HepG2 (cell line): ENCODE data around the gene RNF149. TPM values are rescaled to one million over a fixed set of nuclear protein-coding genes. Genes with fewer than 3 reads are reported as not detected.

Experiments used
- DRAP1 ChIP-seq: IDR thresholded peaks from 2 replicates; pipeline ENCODE4 v1.6.1; 2016; ENCODE audit warnings: missing genetic modification reagents, missing compliant biosample characterization
- KMT2A ChIP-seq: sonication (generic); formaldehyde crosslinking; IDR thresholded peaks from 2 replicates; pipeline ENCODE4 v1.4.0; 2020; ENCODE audit warnings: missing genetic modification reagents
- MIER3 ChIP-seq: IDR thresholded peaks from 2 replicates; pipeline ENCODE4 v1.6.1; 2016; ENCODE audit warnings: missing compliant biosample characterization, borderline replicate concordance
- MYC ChIP-seq: sonication (generic); formaldehyde crosslinking; IDR thresholded peaks from 2 replicates; pipeline ENCODE4 v1.9.0; 2021; ENCODE audit warnings: missing genetic modification reagents, borderline replicate concordance
- PAWR ChIP-seq: sonication (generic); formaldehyde crosslinking; IDR thresholded peaks from 2 replicates; pipeline ENCODE4 v1.4.0; 2020; ENCODE audit warnings: missing genetic modification reagents, mild to moderate bottlenecking, borderline replicate concordance
- PTBP1 ChIP-seq: fragments of 200-400 bp; formaldehyde crosslinking; IDR thresholded peaks from 2 replicates; pipeline ENCODE4 v1.6.1; 2018; ENCODE audit warnings: low read length, low read depth; ENCODE audit not compliant: poor library complexity, severe bottlenecking
- SMAD9 ChIP-seq: sonication (generic); formaldehyde crosslinking; IDR thresholded peaks from 2 replicates; pipeline ENCODE4 v1.5.1; 2020; ENCODE audit warnings: mild to moderate bottlenecking, missing genetic modification reagents
- SOX5 ChIP-seq: IDR thresholded peaks from 2 replicates; pipeline ENCODE4 v1.6.1; 2016; ENCODE audit warnings: borderline replicate concordance
- THAP11 ChIP-seq: IDR thresholded peaks from 2 replicates; pipeline ENCODE4 v1.6.1; 2016; ENCODE audit warnings: missing biosample characterization, missing genetic modification reagents
- ZBTB38 ChIP-seq: sonication (generic); formaldehyde crosslinking; IDR thresholded peaks from 2 replicates; pipeline ENCODE4 v1.5.1; 2020; ENCODE audit warnings: mild to moderate bottlenecking, missing genetic modification reagents
- ZBTB49 ChIP-seq: sonication (generic); formaldehyde crosslinking; IDR thresholded peaks from 2 replicates; pipeline ENCODE4 v1.4.0; 2020; ENCODE audit warnings: missing genetic modification reagents, borderline replicate concordance
- ZFP36L1 ChIP-seq: sonication (generic); formaldehyde crosslinking; IDR thresholded peaks from 2 replicates; pipeline ENCODE4 v1.8.0; 2022; ENCODE audit warnings: mild to moderate bottlenecking, missing genetic modification reagents, moderate library complexity
- ZFP62 ChIP-seq: sonication (generic); formaldehyde crosslinking; IDR thresholded peaks from 2 replicates; pipeline ENCODE4 v1.4.0; 2020; ENCODE audit warnings: missing genetic modification reagents
- ZIK1 ChIP-seq: sonication (generic); formaldehyde crosslinking; IDR thresholded peaks from 2 replicates; pipeline ENCODE4 v1.5.0; 2020; ENCODE audit warnings: mild to moderate bottlenecking, low read depth, missing genetic modification reagents, borderline replicate concordance
- ZKSCAN8 ChIP-seq: IDR thresholded peaks from 2 replicates; pipeline ENCODE4 v1.6.1; 2016; ENCODE audit warnings: borderline replicate concordance, missing genetic modification reagents, missing compliant biosample characterization
- ZNF230 ChIP-seq: sonication (generic); formaldehyde crosslinking; IDR thresholded peaks from 2 replicates; pipeline ENCODE4 v1.4.0; 2020; ENCODE audit warnings: mild to moderate bottlenecking, missing genetic modification reagents
- ZNF281 ChIP-seq: sonication (generic); formaldehyde crosslinking; IDR thresholded peaks from 2 replicates; pipeline ENCODE4 v1.4.0; 2020; ENCODE audit warnings: missing genetic modification reagents, borderline replicate concordance
- ZNF292 ChIP-seq: sonication (generic); formaldehyde crosslinking; IDR thresholded peaks from 2 replicates; pipeline ENCODE4 v1.8.1; 2022; ENCODE audit warnings: mild to moderate bottlenecking, low read depth, missing genetic modification reagents, borderline replicate concordance
- ZNF30 ChIP-seq: sonication (generic); formaldehyde crosslinking; IDR thresholded peaks from 2 replicates; pipeline ENCODE4 v1.5.0; 2020; ENCODE audit warnings: mild to moderate bottlenecking, missing genetic modification reagents
- ZNF329 ChIP-seq: sonication (generic); formaldehyde crosslinking; IDR thresholded peaks from 2 replicates; pipeline ENCODE4 v1.9.0; 2021; ENCODE audit warnings: low read depth, mild to moderate bottlenecking, missing genetic modification reagents
- ZNF547 ChIP-seq: sonication (generic); formaldehyde crosslinking; IDR thresholded peaks from 2 replicates; pipeline ENCODE4 v1.5.1; 2020; ENCODE audit warnings: mild to moderate bottlenecking, missing genetic modification reagents
- ZNF710 ChIP-seq: sonication (generic); formaldehyde crosslinking; IDR thresholded peaks from 2 replicates; pipeline ENCODE4 v1.5.0; 2020; ENCODE audit warnings: mild to moderate bottlenecking, missing genetic modification reagents, borderline replicate concordance
- ZSCAN22 ChIP-seq: sonication (generic); formaldehyde crosslinking; IDR thresholded peaks from 2 replicates; pipeline ENCODE4 v1.4.0; 2020; ENCODE audit warnings: mild to moderate bottlenecking, missing genetic modification reagents
- polyA plus RNA-seq, 8 experiments: library from polyadenylated mRNA; depleted of rRNA in 3 of 8; stranded (reverse) in 7 of 8; unstranded in 1 of 8; fragments of >200 nt; fragmentation: Illumina TruSeq in 4 of 8; extraction: Trizol in 4 of 8; gene quantifications; 2 replicates each; pipeline versions ENCODE4 v1.2.1 to v1.2.3, GENCODE V29; 2011 to 2016; ENCODE audit warnings: low read depth in 4 of 8, missing spikeins in 1 of 8, mixed read lengths in 1 of 8; ENCODE audit not compliant: insufficient read depth in 1 of 8
- total RNA-seq, 5 experiments: library from RNA; depleted of rRNA; stranded (reverse); fragments of >200 nt; fragmentation: Illumina TruSeq; extraction: Trizol; gene quantifications; 2 replicates each; pipeline ENCODE4 v1.2.3, GENCODE V29; 2016; ENCODE audit warnings: low read depth in 1 of 5

The RNF149 gene
- total and polyA plus RNA-seq, 2 of the 13 experiments (the other 11 are each of a cell fraction or from before 2014, with no cell fraction given), result 87.6 to 109 TPM

- TF ChIP-seq ZNF281 (CRISPR knock-in tag) (peak; percentile 32; the same call in 1 of the 2 replicates), ZNF292 (CRISPR knock-in tag) (no peak), KMT2A (CRISPR knock-in tag) (no peak), ZFP36L1 (CRISPR knock-in tag) (no peak), SMAD9 (no peak; the same call in 1 of the 2 replicates), ZKSCAN8 (no peak), ZNF710 (CRISPR knock-in tag) (no peak), THAP11 (peak; percentile 44), ZFP62 (no peak), PTBP1 (no peak), ZNF547 (CRISPR knock-in tag) (no peak), MIER3 (CRISPR knock-in tag) (peak; percentile 50; the same call in 1 of the 2 replicates), PAWR (CRISPR knock-in tag) (no peak), ZNF329 (CRISPR knock-in tag) (no peak), ZBTB49 (CRISPR knock-in tag) (no peak), MYC (CRISPR knock-in tag) (no peak), SOX5 (CRISPR knock-in tag) (peak; percentile 94), ZSCAN22 (CRISPR knock-in tag) (no peak), ZBTB38 (CRISPR knock-in tag) (no peak), ZIK1 (CRISPR knock-in tag) (no peak), DRAP1 (peak; percentile 79; the same call in 1 of the 2 replicates), ZNF230 (CRISPR knock-in tag) (no peak), ZNF30 (no peak)
Observed at GRCh38 chr2:101234169-101234938, 74.1 kb downstream of the RNF149 start (continued).
